DOHH2 (cell line): Measurements from ENCODE around the gene ATG16L1.

ENCODE experiments used
- H3F3A ChIP-seq: fragments of 200-600 bp; sonication (generic), shearing (Covaris generic); 2 replicates; pipeline ENCODE4 v1.6.0; 2016; ENCODE audit warnings: antibody characterized with exemption, mild to moderate bottlenecking; ENCODE audit not compliant: control insufficient read depth, insufficient read depth
- H3K27ac ChIP-seq: fragments of 200-600 bp; sonication (generic); 2 replicates; pipeline ENCODE4 v1.5.1; 2014; ENCODE audit warnings: low read depth, mild to moderate bottlenecking, low read length, moderate library complexity
- H3K27me3 ChIP-seq: fragments of 200-600 bp; sonication (generic); 2 replicates; pipeline ENCODE4 v1.6.1; 2014; ENCODE audit warnings: mild to moderate bottlenecking, low read length, mixed read lengths; ENCODE audit not compliant: control insufficient read depth
- H3K36me3 ChIP-seq: fragments of 200-600 bp; sonication (generic); 2 replicates; pipeline ENCODE4 v1.6.1; 2014; ENCODE audit warnings: mild to moderate bottlenecking, low read length, moderate library complexity, mixed read lengths; ENCODE audit not compliant: control insufficient read depth
- H3K4me1 ChIP-seq: fragments of 200-600 bp; sonication (generic); 2 replicates; pipeline ENCODE4 v1.6.1; 2014; ENCODE audit warnings: mild to moderate bottlenecking, low read length, mixed read lengths; ENCODE audit not compliant: control insufficient read depth
- H3K4me2 ChIP-seq: fragments of 200-600 bp; sonication (generic); 2 replicates; pipeline ENCODE4 v1.6.0; 2014; ENCODE audit warnings: mild to moderate bottlenecking, low read length, moderate library complexity
- H3K4me3 ChIP-seq: fragments of 200-600 bp; sonication (generic); 2 replicates; pipeline ENCODE4 v1.5.1; 2014; ENCODE audit warnings: mild to moderate bottlenecking, low read length, mixed read lengths
- H3K79me2 ChIP-seq: fragments of 200-600 bp; sonication (generic); 2 replicates; pipeline ENCODE4 v1.6.1; 2014; ENCODE audit warnings: mild to moderate bottlenecking, low read length, mixed read lengths; ENCODE audit not compliant: control insufficient read depth
- H3K9me2 ChIP-seq: fragments of 200-600 bp; sonication (generic); replicated peaks from 2 replicates; pipeline ENCODE4 v1.6.1; 2014; ENCODE audit warnings: mild to moderate bottlenecking, low read length, mixed read lengths; ENCODE audit not compliant: control insufficient read depth
- H3K9me3 ChIP-seq: fragments of 200-600 bp; sonication (generic); 2 replicates; pipeline ENCODE4 v1.6.1; 2014; ENCODE audit warnings: antibody characterized with exemption, low read length, mixed read lengths; ENCODE audit not compliant: control insufficient read depth, insufficient read depth
- H4K20me1 ChIP-seq: fragments of 200-600 bp; sonication (generic); 2 replicates; pipeline ENCODE4 v1.6.0; 2014; ENCODE audit warnings: low read depth, mild to moderate bottlenecking, antibody characterized with exemption, low read length, moderate library complexity; ENCODE audit not compliant: control insufficient read depth, insufficient read depth
- CTCF ChIP-seq: fragments of 200-600 bp; sonication (generic); IDR thresholded peaks from one replicate; pipeline ENCODE4 v1.5.1; 2014; ENCODE audit warnings: antibody characterized with exemption, mild to moderate bottlenecking, low read depth, low read length; ENCODE audit not compliant: poor library complexity, severe bottlenecking
- EZH2phosphoT487 ChIP-seq: fragments of 200-600 bp; sonication (generic); IDR thresholded peaks from 2 replicates; pipeline ENCODE4 v1.6.1; 2017; ENCODE audit warnings: borderline replicate concordance, mild to moderate bottlenecking, antibody characterized with exemption, low read length, moderate library complexity, mixed read lengths

The ATG16L1 gene

GRCh38 chr2:233235977-233236376, 15.5 kb upstream of the ATG16L1 start:
- Histone ChIP-seq H3K4me1 (peaks cover 12% of the 10 kb centered on the region), H3K36me3 (no peaks in the 10 kb centered on the region), H3K4me2 (no peak overlapping the region)

GRCh38 chr2:233236820-233237589, 14.5 kb upstream of the ATG16L1 start:
- no peaks in the 10 kb centered on the region for H3K79me2 ChIP-seq
- no peak overlapping the region for H3K27ac ChIP-seq
- H3K4me1 ChIP-seq = peaks cover 23% of the 10 kb centered on the region
- no peaks in the 10 kb centered on the region for H3K27me3 ChIP-seq
- no peaks in the 10 kb centered on the region for H3K9me3 ChIP-seq
- H3K4me2 ChIP-seq = no peak overlapping the region
- H3K9me2 ChIP-seq = no peaks in the 10 kb centered on the region
- H3K4me3 ChIP-seq = no peak overlapping the region
- no peaks in the 10 kb centered on the region for H3K36me3 ChIP-seq
- no peaks in the 10 kb centered on the region for H4K20me1 ChIP-seq
- TF ChIP-seq CTCF = no peak
- TF ChIP-seq EZH2phosphoT487 = no peak
- H3F3A ChIP-seq = no peaks in the 10 kb centered on the region

More at GRCh38 chr2:233235977-233236376, 15.5 kb upstream of the ATG16L1 start:
- Histone ChIP-seq H3K9me2 (no peaks in the 10 kb centered on the region), H3K4me3 (no peak overlapping the region), H3K27me3 (no peaks in the 10 kb centered on the region), H3K27ac (no peak overlapping the region), H3K9me3 (no peaks in the 10 kb centered on the region), H3K79me2 (no peaks in the 10 kb centered on the region), H3F3A (no peaks in the 10 kb centered on the region), H4K20me1 (no peaks in the 10 kb centered on the region)
- TF ChIP-seq CTCF (no peak), EZH2phosphoT487 (no peak)

- H3F3A ChIP-seq = no peaks in the 10 kb centered on the region
- no peaks in the 10 kb centered on the region for H3K9me3 ChIP-seq
- peak overlapping the region; percentile 66 for H3K4me2 ChIP-seq
- H3K4me3 ChIP-seq = peak overlapping the region; percentile 42
- H3K79me2 ChIP-seq = no peaks in the 10 kb centered on the region
- no peaks in the 10 kb centered on the region for H3K9me2 ChIP-seq
- H3K27me3 ChIP-seq = no peaks in the 10 kb centered on the region
- H4K20me1 ChIP-seq = no peaks in the 10 kb centered on the region
- no peak for TF ChIP-seq EZH2phosphoT487
- TF ChIP-seq CTCF = no peak
- H3K27ac ChIP-seq = peak overlapping the region; percentile 45
- no peaks in the 10 kb centered on the region for H3K36me3 ChIP-seq
- H3K4me1 ChIP-seq = peaks cover 28% of the 10 kb centered on the region
Measured at GRCh38 chr2:233240897-233241296, 10.6 kb upstream of the ATG16L1 start.
